Measurements from ENCODE around the gene CMA1.
"Not testable (repeated sequence)": the region's sequence is repeated elsewhere in the genome, so short reads cannot be mapped to it uniquely, and the experiment has no call there.

Gene CMA1, protein sequence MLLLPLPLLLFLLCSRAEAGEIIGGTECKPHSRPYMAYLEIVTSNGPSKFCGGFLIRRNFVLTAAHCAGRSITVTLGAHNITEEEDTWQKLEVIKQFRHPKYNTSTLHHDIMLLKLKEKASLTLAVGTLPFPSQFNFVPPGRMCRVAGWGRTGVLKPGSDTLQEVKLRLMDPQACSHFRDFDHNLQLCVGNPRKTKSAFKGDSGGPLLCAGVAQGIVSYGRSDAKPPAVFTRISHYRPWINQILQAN

DNA sequence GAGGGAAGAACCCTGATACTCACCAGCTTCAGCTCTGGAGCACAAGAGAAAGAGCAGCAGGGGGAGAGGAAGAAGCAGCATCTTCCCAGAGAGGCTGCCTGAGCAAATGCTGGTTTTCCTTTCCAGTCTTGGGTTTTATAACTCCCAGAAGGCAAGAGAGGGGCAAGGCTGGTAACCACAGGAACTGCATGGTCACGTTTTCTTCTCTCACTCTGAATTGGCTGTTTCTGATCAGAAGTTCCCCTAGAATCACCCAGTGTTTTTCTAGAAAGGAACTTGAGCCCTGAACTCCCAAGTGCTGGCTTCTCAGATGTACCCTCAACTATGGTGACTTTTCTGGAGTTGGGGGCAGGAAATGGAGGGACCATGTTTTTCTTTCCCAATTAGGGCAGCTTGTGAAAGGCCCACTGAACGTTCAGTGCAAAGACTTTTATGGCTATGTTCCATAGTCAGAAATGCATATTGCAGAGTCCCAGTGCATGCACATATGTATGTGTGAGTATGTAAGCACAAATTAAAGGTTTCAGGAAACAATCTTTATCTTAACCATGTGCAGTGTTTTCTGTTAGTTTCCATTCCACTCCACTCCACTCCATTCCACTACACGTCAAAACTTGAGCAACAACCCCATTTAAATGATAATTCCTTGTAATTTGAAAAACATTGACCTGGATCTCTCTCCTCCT lies at the start of gene CMA1:
CMA1 (minus strand) TSS at position 111 of the 686 bp plus-strand sequence; CDS start at position 81, 30 bp downstream.
- DNase-seq (ENCODE audit: low read depth): no peak

DNA sequence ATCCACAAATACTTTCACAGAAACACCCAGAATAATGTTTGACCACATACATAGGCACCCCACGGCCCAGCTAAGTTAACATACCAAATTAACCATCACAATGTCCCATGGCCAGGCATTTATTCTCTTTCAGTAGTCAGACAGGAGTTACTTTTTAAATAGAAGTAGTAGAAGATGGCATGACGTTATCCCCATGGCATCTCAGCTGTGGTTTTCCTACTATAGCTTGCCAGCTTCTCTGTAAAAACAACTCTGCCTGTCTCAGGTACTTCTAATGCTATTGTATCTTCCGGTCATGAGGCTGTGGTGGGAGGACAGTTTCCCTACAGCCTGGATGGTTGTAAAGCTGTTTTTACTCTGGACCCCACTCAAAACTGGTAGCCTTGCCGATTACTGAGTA lies 48.7 kb upstream of the CMA1 start:
- no peak for DNase-seq (ENCODE audit: low read depth)

DNA sequence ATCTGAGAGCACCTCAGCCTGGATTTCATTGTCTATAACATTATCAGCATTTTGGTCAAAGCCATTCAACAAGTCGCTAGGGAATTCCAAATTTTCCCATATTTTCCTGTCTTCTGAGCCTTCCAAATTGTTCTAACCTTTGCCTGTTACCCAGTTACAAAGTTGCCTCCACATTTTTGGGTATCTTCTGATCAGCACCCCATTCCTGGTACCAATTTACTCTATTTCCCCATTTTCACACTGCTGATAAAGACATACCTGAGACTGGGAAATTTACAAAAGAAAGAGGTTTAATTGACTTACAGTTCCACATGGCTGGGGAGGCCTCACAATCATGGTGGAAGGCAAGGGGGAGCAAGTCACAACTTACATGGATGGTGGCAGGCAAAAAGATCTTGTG lies 41.0 kb upstream of the CMA1 start:
- not testable (repeated sequence) for DNase-seq (ENCODE audit: low read depth)

DNA sequence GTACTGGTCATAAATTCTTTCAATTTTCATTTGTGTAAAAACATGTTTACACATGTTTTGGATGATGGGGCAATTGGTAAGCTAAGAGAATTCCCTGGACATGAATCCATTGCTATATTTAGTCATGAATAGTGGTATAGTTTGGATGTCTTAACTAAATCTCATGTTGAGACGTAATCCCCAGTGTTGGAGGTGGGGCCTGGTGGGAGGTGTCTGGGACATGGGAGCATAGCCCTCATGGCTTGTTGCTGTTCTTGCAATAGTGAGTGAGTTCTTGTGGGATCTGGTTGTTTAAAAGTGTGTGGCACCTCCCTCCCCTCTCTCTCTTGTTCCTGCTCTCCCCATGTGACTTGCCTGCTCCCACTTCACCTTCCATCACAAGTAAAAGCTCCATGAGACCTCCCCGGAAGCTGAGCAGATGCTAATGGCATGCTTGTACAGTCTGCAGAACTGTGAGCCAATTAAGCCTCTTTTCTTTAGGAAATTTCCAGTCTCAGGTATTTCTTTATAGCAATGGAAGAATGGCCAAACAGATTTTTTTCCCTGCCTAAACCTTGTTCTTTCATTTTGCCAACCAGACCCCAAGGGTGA lies 34.4 kb upstream of the CMA1 start:
- no peak for DNase-seq (ENCODE audit: low read depth)

DNA sequence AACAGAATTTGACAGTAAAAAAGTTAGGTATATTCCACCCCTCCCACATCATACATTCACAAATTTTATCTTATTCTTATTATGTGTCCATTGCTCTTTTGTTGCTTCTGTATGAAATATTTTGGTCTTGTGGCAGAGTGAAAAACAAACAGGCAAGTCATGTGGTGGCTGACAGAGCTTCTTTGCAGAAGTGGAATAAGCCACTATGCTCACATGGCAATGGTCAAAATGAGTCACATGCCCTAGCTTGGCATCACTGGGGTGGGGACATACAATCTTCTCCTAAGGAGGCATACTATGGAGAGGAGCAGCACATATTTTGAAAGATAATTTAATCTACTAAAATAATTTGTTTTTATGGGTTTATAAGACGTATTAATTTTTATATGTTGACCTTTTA lies 27.7 kb upstream of the CMA1 start:
- no peak for DNase-seq (ENCODE audit: low read depth)

DNA sequence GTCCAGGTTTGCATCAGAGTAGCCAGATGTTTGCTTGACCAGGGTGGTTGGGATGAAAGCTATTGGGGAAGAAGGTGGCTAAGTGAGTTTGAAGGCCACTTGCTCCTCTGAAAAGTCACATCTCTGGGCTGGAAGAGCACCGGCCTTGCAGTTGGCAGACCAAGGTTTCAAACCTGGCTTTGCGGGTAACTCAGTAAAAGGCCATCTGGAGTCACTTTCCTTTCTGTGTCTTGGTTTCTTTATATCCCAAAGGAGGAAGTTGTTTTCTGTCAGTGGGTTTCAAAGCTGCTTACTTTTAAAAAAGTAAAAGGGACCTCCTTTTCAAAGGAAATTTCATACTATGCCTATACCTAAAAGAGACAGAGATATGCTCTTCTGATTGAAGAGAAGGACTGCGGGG lies 26.2 kb upstream of the CMA1 start:
- no peak for DNase-seq (ENCODE audit: low read depth)

DNA sequence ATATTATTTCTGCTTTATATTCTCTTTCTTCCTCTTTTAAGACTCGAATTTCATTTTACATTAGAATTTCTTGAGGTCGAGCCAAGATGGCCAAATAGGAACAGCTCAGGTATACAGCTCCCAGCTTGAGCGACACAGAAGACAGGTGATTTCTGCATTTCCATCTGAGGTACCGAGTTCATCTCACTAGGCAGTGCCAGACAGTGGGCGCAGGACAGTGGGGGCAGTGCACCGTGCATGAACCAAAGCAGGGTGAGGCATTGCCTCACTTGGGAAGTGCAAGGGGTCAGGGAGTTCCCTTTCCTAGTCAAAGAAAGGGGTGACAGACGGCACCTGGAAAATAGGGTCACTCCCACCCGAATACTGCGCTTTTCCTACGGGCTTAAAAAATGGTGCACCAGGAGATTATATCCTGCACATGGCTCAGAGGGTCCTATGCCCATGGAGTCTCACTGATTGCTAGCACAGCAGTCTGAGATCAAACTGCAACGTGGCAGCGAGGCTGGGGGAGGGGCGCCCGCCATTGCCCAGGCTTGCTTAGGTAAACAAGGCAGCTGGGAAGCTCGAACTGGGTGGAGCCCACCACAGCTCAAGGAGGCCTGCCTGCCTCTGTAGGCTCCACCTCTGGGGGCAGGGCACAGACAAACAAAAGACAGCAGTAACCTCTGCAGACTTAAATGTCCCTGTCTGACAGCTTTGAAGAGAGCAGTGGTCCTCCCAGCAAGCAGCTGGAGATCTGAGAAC lies 18.0 kb upstream of the CMA1 start:
- not testable (repeated sequence) for DNase-seq (ENCODE audit: low read depth)

DNA sequence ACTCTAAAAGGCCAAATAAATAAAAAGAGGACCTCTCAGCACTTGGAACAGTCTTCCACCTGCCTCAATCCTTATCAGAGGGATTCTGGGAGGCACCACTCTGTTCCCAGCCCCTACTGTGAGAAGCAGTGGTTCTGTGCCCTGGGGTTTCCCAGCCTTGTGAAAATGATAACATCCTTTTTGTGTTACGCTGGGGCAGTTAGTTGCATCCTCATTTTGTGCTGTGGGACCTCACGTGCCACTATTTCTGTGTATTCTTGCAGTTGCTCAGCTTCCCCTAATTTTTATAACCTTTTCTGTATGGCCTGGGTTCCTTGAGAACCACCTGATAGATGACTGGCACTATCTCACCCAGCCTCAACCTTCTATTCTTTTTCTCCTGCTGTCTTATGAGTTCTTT lies 10.8 kb upstream of the CMA1 start:
- no peak for DNase-seq (ENCODE audit: low read depth)

DNA sequence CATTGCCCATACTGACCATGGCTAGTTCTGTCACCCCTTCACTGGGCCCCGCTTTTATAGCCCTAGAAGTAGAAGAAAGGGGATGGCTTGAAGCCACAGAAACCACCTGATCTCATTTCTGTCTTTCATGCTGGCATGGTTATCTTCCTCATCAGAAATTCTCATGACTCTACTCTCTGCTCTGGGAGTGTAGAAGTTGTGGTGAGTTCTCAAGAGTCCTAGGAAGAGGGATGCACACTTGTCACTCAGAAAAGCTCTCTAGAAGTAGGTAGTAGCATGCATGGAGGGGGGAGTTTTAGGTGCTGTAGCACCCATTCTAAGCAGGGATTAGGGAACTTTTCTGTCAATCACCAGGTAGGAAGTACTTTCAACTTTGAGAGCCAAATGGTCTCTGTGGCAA lies 6.1 kb upstream of the CMA1 start:
- DNase-seq (ENCODE audit: low read depth): no peak

DNA sequence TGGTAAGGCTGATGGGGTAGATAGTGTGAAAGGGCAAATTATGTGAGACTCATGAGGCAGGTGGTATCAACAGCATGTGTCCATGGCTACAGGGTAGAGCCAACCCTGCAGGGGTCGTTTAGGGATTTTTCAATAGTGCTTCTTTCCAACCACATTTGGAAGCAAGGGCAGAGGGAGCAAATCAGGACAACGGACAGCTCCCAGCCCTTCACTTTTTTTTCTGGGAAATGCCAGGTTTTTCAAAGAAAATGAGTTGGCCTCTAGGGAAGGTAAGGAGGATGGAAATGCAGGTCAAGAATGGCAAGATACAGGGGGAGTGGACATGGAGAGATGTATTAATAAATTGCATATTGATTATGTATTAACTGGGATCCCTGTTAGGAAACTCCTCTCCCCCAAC lies 4.9 kb upstream of the CMA1 start:
- DNase-seq (ENCODE audit: low read depth): no peak

DNA sequence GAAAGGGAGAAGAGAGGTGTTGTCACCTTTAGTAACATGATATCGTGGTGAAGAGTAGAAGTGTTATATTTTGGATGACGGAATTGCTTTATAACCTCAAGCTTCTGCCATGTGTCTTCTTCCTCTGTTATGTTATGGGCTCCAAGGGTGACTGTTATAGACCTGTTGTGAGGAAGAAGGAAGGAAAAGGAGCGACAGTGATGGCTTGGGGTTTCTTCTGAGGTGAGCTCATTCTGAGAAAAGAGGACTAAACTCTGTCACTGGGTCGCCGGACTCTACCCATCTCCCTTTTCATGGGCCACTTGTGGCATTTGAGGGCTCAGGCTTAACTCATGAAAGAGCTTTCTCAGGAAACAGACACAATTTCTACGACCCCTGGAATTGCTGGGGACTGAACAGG lies 1.6 kb downstream of the CMA1 start:
- no peak for DNase-seq (ENCODE audit: low read depth)

DNA sequence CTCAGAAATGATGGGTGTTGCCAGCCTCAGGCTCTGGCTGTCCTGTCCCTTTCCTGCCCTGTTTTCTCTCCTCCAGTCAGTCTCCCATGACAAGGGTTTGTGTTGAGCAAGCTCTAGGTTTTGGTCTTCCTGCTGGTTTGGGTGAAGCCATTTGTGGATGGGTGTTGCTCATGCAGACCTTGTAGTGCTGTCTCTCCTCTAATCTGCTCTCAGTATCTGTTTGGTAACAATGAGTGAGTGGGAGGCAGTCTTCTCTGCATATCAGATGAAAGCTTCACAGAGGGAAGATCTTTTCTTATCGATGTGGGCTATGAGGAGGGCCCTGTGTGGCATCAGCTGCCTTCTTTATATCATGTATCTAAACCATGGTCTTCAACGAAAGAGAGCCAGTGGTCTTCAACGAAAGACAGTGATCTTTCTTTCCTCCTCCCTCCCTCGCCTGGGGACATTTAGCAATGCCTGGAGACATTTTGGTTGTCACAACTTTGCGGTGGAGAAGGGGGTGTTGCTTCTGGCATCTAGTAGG lies 3.6 kb downstream of the CMA1 start:
- DNase-seq (ENCODE audit: low read depth): no peak

DNA sequence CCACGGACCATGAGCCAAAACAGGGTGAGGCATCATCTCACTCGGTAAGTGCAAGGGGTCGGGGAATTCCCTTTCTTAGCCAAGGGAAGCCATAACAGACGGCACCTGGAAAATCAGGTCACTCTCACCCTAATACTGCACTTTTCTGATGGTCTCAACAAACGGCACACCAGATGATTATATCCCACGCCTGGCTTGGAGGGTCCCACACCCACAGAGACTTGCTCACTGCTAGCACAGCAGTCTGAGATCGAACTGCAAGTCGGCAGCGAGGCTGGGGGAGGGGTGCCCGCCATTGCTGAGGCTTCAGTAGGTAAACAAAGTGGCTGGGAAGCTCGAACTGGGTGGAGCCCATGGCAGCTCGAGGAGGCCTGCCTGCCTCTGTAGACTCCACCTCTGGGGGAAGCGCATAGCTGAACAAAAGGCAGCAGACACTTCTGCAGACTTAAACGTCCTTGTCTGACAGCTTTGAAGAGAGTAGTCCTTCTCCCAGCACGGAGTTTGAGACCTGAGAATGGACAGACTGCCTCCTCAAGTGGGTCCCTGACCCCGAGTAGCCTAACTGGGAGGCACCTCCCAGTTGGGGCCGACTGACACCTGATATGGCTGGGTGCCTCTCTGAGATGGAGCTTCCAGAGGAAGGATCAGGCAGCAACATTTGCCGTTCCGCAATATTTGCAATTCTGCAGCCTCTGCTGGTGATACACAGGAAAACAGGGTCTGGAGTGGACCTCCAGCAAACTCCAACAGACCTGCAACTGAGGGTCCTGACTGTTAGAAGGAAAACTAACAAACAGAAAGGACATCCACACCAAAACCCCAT lies 16.3 kb downstream of the CMA1 start:
- not testable (repeated sequence) for DNase-seq (ENCODE audit: low read depth)

DNA sequence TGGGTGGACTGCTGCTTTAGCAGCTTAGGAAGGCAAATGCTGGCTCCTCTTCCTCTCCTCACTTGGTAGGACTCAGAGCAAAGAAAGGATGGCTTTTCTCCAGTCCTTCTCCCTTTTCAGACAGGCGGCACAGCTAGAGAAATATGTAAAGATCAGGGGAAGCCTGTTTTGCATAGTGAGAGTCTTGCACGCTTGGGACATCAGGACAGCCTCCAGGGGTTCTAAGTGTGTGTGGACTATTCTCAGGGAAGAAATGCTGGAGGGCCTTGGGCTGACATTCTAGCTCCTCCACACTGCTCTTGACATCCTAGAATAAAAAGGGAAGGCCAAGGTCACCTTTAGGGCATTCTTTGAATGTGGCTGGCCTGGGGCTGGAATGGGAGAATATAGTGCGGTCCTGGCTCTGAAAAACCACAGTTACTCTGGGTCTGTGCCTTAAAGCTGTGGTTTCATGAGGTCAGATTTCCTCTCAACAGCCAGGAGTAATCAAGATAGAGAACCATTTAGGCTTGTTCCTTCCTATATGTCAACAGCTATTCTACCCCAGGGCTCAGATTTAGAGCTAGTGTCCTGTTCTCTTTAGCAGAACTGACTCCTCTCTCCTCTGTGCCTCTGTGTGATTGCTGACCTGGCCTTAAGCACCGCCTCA lies 24.3 kb downstream of the CMA1 start:
- DNase-seq (ENCODE audit: low read depth): no peak

DNA sequence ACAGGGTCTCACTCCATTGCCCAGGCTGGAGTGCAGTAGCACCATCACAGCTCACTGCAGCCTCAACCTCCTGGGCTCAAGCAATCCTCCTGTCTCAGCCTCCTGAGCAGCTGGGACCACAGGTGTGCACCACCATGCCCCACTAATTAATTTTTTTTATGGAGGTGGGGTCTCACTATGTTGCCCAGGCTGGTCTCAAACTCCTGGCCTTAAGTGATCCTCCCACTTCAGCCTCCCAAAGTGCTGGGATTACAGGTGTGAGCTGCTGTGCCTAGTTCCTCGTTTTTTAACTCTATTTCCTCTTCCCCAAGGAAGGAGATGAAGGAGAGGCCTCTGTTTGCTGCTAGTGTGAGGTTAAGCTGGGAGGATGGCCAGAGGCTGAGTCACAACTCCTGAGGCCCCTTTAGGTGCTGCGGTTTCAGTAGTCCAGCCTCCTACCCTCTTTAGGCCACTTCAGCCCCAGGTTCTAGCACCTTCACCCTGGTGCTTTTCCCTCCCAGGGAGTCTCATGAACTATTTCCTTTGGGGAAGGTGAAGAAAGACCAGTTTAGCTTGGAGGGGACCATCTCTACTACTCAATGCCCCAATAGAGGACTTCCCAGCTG lies 25.3 kb downstream of the CMA1 start:
- DNase-seq (ENCODE audit: low read depth): not testable (repeated sequence)

DNA sequence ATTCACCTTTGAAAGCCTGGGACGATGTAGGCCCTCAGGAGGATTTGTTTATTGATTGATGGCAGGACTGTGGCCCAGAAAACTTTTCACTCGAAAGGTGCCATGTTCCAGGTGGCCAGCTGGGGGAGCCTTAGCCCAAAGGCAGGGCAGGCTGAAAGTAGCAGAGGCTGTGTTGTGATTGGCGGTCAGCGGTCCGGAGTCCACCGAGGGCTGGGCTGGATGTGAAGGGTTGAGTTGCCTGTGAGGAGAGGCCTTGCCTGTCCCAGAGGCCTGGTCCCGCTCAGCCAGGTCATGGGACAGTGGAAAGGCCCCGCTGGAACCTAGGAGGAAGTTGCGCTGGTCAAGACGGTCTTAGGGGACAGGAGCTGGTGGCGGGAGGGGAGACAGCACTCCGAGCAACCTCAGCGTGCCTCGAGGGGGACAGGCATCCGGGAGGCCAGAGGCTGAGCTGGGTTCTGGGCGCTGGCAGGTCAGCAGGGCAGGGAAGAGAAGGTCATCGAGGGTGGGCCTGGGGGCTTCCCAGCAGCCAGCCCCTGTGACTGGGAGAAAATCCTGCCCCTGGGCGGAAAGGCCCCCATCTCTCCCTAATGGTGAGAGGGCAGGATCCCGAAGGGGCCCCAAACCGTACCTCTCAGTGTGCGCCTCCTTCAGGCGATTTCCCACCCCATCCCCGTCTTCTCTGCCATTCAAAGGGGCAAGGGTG lies 26.3 kb downstream of the CMA1 start:
- peak; percentile 15 for DNase-seq (ENCODE audit: low read depth)

DNA sequence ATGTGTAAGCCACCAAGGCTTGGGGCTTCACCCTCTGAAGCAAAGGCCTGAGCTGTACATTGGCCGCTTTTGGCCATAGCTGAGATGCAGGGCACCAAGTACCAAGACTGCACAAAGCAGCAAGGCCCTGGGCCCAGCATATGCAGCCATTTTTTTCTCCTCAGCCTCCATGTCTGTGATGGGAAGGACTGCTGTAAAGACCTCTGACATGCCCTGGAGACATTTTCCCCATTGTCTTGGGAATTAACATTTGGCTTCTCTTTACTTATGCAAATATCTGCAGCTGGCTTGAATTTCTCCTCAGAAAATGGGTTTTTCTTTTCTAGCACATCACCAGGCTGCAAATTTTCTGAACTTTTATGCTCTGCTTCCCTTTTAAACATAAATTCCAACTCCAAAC lies 28.1 kb downstream of the CMA1 start:
- DNase-seq (ENCODE audit: low read depth): not testable (repeated sequence)

DNA sequence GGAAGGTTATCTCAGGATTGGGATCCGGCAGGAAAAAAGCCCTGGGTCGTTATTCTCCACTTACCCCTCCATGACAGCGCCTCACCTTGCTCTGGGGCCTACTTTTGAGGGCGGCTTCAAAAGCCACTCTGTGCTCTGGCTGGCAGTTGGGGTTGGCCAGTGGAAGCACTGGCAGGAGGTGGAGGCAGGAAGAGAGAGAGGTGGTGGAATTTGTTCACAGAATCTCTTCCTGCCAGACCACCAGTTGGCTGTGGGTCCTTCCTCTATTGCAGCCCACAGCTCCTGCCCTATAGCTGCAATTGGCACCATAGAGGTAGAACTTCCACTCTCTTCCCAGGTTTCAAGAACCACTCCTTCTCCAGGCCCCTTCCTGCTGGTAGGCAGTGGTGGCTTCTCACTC lies 32.8 kb downstream of the CMA1 start:
- no peak for DNase-seq (ENCODE audit: low read depth)

DNA sequence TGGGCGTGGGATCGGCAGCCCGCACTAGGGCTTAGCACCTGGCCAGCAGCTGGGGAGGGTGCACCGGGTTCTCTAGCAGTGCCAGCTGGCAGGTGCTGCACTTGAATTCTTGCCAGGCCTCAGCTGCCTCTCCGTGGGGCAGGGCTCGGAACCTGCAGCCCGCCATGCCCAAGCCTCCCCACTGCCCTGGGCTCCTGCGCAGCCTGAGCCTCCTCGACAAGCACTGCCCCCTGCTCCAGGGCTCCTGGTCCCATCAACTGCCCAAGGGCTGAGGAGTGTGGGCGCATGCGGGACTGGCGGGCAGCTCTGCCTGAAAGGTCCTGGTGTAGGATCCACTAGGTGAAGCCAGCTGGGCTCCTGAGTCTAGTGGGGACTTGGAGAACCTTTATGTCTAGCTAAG lies 34.9 kb downstream of the CMA1 start:
- no peak for DNase-seq (ENCODE audit: low read depth)

DNA sequence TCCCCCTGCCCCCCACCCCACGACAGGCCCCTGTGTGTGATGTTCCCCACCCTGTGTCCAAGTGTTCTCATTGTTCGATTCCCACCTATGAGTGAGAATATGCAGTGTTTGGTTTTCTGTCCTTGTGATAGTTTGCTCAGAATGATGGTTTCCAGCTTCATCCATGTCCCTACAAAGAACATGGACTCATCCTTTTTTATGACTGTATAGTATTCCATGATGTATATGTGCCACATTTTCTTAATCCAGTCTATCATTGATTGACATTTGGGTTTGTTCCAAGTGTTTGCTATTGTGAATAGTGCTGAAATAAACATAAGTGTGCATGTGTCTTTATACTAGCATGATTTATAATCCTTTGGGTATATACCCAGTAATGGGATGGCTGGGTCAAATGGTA lies 37.6 kb downstream of the CMA1 start:
- not testable (repeated sequence) for DNase-seq (ENCODE audit: low read depth)
